Measurements from ENCODE around the gene KRT15. TPM values are rescaled to one million over a fixed set of nuclear protein-coding genes. Genes with fewer than 3 reads are reported as not detected.

KRT15 gene
- total and polyA plus RNA-seq, 2 of the 4 experiments (the other 2 are of a cell fraction), result 2.9 to 5.3 TPM

DNA sequence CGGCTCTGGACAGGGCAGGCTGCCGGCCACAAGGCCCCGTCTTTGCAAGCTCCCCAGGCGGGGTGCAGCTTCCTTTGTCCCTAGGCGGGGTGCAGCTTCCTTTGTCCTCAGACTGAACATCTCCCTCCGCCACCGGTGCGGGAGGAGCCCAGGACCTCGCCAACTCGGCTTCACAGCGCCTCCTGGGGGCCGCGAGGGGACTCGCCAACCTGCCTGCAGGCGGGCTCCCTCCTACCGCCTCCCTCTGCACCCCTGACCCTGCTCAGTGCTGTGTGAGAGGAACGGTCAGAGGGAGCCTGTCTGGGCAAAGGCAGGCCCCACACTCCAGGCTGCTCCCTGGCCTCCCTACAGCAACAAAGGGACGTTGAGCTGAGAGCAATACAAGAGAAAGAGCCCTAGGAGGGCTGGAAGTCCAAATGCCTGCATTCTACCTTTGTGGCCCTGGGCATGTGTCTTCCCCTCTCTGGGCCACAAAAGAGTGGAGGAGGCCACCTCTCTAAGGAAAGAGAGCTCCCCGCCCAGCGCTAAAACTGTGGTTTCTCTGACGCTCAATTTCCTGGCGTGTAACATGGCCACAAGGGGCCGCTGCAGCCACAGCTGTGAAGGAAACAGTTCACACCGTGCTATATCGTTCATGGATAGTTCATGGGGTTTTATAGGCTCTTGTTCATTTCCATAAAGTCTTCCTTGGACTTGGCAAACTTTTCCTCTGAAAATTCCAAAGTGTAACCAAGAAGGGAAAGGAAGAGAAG lies 30.3 kb upstream of the KRT15 start (continued):
- TF ChIP-seq USF2 (IDR thresholded peaks at IDR 0.05; ENCODE audit: low read depth, low read length) (no peak), POLR2A (IDR thresholded peaks at IDR 0.05; ENCODE audit: low read depth, low read length) (peak; percentile 17; the same call in 1 of the 2 replicates)
